HG02840 (cell line): ENCODE measurements around the gene FNDC8.
"Not testable (repeated sequence)": the region's sequence is repeated elsewhere in the genome, so short reads cannot be mapped to it uniquely, and the experiment has no call there.

Experiments used
- ATAC-seq: cut with Tn5 transposase; IDR thresholded peaks from one replicate; pipeline ENCODE4 v1.9.1; 2021; ENCODE audit warnings: mild to moderate bottlenecking, moderate library complexity, moderate number of reproducible peaks; ENCODE audit not compliant: unreplicated experiment, low FRiP score

Gene FNDC8

DNA sequence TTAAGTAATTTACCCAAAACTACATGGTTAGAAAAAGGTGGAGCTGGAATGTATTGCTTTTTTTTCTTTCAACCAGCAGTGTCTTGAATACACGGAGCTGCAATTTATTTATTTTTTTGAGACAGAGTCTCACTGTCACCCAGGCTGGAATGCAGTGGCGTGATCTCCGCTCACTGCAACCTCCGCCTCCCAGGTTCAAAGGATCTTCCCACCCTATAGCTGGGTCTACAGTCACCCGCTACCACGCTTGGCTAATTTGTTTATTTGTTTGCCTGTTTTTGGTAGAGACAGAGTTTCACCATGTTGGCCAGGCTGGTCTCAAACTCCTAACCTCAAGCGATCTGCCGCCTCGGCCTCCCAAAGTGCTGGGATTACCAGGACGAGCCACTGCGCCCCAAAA lies 30.7 kb upstream of the FNDC8 start:
- not testable (repeated sequence) for ATAC-seq

DNA sequence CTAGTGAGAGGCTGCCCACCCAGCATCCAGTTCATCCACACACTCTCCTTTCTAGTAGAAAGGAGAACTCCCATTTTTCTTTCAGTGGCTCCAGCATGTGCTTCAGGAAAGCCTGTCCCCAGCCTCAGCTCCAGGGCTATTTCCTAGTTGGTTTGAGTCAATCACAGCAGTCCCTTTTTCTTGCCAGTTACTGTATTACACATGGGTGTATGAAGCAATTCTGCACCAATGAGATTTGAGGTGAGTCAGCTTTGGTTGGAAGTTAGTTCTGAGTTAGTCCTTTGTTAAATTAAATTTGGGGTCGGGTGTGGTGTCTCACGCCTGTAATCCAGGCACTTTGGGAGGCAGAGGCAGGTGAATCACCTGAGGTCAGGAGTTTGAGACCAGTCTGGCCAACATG lies 26.5 kb upstream of the FNDC8 start:
- ATAC-seq = no peak

DNA sequence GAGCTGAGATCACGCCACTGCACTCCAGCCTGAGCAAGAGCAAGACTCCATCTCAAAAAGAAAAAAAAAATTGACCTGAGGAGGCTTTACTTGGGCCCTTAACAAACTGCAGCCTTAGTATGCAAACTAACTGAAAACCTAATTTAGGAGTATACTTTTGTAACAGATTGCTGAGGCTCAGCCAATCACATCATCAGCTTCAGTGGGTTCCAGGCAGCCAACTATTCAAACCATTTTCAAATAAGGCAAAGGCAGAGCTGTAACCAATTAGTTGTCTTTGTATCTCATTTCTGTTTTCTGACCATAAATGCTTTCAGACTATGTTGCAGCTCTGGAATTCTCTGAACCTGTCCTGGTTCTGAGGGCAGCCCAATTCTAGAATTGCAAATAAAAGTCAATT lies 25.7 kb upstream of the FNDC8 start:
- no peak for ATAC-seq

DNA sequence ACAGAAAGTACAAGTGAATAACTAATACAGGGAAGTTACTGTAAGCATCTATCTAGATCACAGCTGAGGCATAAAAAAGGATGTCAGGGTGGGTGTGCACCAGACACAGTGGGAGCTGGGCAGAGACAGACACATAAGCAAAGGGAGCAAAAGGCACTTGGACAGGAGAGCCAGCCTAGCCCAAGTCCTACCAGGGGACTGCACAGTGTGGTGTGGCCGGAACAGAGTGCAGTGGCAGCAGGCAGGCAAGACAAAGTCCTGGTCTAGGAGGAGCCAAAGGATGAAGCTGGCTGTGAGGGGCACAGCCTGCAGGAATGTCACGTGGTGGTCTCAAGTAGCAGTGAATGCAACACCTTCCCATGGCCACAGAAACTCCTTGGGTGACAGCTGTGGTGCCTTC lies 23.6 kb upstream of the FNDC8 start:
- no peak for ATAC-seq

DNA sequence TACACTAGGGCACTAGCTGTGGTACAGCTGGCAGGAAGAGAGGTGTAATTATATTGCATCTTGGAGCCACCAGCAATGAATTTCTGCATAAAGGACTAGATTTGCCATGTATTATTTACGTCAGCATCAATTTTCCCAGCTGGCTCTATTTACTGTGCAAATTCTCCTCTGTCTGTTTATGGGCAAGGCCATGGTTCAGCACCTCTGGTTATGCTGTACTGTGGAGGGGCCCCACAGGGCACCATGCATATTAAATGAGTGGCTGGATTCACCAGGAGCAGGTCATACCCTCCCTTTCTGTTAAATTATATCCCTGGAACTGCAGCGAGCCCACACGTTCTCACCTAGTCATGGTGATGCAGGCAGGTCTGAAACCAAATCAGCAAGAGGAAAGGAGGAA lies 21.5 kb upstream of the FNDC8 start:
- no peak for ATAC-seq

DNA sequence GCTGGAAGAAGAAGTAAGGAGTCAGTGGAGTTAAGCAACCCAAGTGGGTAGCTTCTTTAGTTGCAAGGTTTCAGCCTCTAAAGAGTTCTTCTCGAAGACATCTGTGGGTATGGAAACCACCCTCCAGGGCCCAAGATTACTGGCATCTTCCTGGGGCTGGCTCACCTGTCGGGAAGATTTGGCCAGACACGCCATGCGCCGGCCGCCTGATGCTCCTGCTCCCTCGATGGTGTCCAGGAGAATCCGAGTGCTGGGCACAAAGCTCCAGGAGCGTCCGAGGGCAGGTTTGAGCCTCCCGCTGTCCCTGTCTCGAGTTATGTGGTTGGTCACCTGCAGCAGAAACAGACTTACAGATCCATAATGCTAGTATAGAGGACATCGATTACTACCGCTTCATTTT lies 20.4 kb upstream of the FNDC8 start:
- ATAC-seq = no peak

DNA sequence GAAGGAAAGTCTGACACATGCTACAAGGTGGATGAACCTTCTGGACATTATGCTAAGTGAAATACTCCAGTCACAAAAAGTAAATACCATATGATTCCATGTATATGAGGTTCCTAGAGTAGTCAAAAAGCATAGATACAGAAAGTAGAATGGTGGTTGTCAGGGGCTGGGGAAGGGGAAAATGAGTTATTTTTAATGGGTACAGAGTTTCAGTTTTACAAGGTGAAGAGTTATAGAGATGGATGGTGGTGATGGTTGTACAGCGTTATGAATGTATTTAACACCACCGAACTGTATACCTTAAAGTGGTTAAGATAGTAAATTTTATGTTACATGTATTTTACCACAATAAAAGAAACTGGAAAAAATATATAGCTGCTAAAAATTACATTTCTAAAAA lies 19.7 kb upstream of the FNDC8 start:
- ATAC-seq = no peak

DNA sequence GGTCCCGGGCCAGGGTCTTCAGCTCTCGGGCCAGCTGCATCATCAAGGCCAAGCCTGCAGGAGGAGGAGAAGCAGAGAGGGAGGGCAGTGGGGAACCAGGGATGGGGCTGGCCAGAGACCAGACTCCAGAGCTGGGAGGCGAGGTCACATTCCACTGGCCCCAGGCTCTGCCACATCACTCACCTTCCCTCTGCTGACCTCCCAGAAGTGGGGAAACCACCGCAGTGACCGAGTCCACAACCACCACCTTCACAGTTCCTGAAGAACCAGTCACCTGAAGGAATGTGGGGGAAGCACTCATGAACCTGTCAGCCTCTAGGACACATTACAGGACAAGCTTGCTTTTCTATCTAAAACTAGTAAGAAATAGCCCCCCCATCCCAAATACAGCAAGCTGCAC lies 18.1 kb upstream of the FNDC8 start:
- ATAC-seq = no peak

DNA sequence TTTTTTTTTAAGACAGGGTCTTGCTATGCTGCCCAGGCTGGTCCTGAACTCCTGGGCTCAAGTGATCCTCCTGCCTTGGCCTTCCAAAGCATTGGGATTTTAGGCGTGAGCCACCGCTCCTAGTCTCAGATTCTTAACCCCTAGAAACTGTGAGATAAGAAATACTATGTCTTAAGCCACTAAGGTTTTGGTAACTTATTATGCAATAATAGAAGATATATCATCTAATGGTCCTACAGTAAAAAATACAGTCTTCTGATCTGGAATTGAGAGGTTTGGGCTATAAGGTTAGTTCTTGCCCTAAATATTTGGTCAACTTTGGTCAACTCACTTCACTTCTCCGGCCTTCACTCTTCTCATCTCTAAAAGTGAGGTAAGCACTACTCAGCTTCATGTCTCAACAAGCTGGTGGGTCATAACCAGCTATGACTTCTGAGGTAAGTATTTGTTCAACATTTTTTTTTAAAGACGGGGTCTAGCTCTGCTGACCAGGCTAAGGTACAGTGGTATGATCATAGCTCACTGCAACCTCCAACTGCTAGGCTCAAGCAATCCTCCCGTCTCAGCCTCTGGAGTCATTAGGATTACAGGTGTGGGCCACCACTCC lies 16.5 kb upstream of the FNDC8 start:
- ATAC-seq = no peak

DNA sequence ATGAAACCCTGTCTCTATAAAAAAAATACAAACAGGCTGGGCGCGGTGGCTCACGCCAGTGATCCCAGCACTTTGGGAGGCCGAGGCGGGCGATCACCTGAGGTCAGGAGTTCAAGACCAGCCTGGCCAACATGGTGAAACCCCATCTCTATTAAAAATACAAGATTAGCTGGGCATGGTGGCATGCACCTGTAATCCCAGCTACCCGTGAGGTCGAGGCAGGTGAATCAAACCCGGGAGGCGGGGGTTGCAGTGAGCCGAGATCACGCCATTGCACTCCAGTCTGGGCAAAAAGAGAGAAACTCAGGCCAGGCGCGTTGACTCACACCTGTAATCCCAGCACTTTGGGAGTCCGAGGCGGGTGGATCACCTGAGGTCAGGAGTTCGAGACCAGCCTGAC lies 10.6 kb upstream of the FNDC8 start:
- not testable (repeated sequence) for ATAC-seq

DNA sequence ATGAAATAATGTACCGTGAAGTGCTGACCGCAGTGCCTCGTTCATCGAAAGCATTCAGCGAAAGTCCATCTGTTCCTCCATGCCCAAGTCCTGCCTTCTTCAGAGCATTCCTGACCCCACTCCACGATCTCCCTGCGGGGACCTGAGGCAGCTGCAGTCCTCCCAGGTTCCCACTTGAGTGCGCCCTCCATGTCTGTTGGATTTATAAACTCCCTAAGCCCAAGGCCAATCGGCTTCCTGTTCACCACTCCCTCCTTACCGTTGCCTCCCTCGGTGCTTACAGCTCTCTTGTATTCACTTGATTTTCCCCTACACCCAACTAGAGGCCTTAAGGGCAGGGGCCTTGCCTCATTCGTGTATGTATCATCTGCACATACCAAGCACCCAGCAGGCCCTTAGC lies 4.6 kb upstream of the FNDC8 start:
- no peak for ATAC-seq

DNA sequence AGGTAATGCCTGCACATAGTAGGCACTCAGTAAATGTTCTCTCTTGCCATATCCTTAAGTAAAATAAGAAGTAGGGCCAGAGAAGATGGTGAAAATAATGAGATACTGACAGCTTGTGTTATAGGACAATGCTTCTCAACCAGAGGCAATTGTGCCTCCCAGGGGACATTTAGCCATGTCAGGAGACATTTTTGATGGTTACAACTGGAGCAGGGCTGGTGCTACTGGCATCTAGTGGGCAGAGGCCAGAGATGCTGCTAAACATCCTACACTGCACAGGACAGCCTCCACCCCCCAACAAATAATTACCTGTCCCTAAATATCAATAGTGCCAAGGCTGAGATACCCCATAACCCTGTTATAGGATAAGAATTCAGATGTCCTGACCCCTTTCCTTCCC lies 3.4 kb upstream of the FNDC8 start:
- no peak for ATAC-seq

DNA sequence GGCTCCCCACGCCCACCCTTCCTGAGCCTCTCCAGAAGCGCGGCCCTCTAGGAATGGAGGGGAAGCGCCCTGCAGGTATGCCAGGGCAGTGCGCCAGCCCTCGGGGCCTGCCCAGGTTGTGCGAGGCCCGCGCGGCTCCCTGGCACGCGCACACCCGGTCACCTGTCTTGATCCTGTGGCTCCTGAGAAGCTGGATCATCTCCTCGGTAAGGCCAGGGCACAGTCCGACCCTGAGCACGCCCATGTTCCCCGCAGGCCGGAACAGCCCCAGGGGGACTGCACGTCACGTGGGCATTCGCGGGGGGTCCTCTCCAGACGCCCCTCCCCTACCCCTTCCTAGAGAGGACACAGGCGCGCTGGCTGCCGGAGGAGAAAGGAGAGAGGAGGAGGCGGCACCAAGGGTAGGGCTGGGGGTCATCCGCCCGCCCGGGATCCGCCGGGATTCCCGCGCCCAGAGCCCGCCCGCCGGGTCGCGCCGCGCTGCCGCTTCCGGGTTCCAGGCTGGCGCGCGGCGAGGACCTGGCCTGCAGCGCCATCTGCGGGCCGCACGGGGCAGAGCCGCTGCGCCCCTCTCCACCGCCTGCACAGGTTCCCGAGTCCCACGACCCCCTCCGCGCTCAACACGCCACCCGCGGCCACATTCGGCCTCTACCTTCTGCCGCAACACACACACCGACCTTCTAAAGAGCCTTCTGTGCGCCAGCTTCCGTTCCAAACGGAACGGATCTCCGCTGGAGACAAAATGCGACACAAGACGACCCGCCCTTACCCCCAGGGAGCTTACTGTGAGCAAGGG lies 1.8 kb upstream of the FNDC8 start, which contains the start of gene RAD51D:
Gene RAD51D (minus strand): TSS at position 491 of the 796 bp plus-strand sequence. CDS start 247 bp downstream, at position 244.
- ATAC-seq = peak; percentile 75

DNA sequence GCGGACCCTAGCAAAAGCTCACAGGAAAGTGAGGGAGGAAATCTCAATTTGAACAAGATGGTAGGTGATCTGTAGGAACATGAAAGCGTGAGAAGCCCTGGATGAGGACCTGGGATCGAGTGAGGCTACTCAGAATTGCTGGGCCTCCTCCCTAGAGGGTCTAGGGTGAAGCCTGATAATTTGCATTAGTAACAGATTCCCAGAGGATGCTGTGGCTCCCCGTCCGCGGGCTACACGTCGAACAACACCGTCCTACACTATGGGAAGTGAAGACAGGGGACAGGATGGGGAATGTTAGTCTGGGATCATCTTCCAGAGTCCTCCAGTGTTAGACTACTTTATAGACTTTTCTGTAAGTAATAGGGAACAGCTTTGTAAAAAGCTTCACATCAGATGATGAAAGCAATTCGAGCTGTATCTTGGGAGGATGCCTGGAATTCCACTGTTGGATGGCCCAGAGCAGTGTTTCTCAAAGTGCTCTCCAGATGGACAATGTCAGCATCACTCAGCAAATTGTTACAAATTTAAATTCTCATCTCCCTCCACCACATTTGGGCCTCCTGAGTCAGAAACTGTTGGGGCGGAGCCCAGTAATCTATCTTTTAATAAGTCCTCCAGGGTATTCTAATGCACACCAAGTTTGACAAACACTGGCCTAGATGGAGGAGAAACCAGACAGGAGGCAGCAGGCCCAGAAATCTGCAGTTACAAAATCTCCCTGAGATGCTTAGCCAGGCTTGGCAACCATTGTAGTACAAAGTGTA lies 6.5 kb downstream of the FNDC8 start:
- ATAC-seq = no peak

DNA sequence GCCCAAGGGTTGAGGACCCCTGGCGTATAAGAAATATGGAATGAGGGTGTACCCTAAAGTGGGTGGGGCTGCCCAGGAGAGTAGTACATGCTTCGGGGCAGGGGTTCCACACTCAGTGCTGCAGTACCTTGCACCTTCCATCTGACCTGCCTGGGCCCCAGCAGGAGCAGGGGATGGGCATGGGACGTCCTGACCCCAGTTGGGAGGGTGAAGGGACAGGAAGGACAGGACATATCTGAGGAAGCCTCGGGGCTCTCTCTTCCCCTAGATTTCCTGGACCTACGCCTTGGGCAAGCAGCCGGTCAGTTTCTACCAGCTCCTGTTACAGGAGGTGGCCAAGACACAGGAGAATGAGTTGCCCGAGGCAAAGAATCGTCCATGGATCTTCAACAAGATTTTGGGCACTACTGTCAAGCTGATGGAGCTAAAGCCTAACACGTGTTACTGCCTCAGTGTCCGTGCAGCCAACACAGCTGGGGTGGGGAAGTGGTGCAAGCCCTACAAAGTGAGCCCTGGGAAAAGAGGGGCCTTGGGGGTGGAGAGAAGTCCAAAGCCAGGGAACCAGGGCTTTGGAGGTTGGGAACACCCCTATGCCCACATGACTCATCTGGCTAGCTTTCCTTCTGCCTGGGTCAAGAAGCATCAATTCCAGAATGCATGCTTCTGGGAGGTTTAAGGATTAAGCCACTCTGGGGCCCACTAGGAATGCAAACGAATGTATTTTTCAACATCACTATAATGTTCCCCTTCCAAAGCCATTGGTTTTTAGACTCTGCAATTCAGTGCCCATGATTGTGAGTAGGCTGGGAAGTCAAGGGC lies 7.9 kb downstream of the FNDC8 start:
- ATAC-seq = no peak

DNA sequence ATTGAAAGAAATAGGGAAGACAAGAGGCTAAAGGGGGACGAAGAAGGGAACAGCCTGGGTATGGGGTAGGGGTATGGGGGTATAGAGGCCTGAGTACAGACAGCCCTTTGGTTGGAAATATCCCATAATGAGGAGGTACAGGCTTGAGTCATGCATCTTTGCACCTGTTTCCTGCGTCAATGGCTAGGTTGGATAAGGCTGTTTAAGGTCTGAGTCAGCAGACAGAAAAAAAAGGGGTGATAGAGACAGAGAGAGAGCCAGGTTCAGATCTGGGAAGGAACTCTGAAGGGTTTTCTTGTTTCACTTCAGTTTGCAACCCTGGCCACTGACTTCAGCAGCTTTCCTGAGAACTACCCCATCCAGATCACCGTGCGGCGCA lies 8.5 kb downstream of the FNDC8 start:
- no peak for ATAC-seq

DNA sequence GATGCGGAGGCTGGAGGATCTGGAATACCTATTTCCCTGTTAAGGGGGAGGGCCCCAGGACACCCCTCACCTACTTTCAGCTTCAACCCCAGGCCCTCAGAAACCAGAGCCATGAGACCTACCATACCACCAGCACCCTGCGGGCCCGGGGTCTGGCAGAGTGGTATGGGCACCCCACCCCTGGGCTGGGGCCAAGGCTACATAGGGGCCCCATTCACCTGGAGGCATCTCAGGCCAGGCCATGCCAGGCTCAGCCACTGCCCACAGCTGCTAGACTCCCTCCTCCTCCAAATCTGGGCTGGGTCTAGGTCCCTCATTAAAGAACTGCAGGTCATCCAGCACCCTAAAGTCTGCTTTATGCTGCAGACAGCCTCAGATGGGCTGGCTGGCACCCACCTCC lies 9.0 kb downstream of the FNDC8 start:
- ATAC-seq = no peak

DNA sequence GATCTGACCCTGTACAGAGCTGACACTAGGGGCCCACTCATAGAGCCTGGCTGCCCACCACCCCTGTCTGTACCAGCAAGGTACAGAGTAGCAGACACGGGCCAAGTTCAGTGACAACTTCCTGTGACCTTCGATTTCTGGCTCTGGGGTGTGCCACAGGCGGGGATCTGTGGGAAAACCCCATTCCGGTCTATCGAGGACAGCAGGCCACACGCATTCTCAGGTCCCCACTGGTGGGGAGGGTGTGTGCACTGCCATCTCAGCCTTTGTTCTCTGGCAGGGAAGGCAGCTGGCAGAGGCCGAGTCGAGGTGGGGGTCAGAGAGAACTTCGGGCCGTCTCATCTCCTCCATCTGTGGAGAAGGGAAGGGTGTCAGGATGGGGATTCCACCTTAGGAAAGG lies 10.7 kb downstream of the FNDC8 start:
- no peak for ATAC-seq

DNA sequence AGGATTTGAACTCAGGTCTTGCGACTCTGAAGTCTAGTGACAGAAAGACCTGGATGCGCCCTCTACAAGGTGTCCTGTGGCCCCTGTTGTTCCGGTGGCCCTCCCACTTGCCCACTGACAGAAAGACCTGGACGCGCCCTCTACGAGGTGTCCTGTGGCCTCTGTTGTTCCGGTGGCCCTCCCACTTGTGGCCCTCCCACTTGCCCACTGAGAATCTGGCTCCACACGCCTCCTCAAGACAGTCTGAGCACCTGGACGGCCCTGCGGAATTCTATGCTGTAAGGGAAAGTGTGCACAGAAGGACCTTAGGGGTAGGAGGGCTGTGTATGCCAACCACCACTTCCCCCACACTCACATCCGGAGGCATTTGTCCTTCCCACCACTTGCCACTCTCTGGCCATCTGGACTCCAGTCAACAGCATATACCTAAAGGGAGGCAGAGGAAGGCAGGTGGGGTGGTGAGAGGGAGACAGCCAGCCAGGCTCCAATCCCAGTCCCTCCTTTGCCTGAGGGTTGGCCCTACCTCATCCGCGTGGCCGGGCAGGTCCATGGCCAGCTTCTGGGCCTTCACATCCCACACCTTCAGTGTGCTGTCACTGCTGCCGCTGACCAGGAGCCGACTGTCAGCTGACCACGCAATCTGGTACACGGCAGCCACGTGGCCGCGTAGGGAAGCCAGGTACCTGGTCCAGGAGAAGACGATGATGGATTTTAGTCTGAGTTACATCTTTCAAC lies 11.6 kb downstream of the FNDC8 start:
- ATAC-seq = no peak

DNA sequence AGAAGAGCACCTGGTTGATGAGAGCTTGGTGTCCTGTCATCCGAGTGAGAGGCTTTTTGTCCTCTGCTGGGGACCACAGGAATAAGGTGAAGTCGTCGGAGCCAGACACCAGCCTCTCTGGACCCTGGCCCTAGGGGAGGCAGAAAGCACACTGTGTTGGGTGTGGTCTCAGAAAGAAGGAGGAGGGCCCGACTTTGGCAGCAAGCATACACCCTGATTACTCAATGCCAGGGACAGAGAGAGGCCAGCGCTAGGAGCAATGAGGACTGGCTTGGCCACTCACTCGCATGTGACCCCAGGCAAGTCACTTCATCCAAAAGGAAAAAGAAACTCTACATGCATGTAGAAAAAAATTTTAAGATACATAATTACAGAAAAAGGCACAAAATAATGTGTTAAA lies 13.9 kb downstream of the FNDC8 start:
- ATAC-seq = no peak
